NCI-H510A (cell line): ENCODE data around the gene PHKB.
"Not testable (repeated sequence)": the region's sequence is repeated elsewhere in the genome, so short reads cannot be mapped to it uniquely, and the experiment has no call there.

ENCODE experiments used
- DNase-seq: peaks from one replicate; lab custom pipeline; 2025; lab: John Stamatoyannopoulos, UW

Gene PHKB

DNA sequence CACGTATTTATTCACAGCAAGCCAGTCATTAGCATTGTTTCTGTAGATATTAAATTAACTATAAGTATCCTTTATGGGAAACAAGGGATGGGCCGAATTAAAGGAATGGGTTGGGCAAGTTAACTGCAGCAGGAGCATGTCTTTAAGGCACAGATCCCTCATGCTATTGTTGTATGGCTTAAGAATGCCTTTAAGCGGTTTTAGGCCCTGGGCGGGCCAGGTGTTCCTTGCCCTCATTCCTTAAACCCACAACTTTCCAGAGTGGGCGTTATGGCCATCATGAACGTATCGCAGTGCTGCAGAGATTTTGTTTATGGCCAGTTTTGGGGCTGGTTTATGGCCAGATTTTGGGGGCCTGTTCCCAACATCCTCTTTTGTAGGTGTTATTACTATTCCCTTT, 9.1 kb downstream of the PHKB start:
- DNase-seq = no peak

DNA sequence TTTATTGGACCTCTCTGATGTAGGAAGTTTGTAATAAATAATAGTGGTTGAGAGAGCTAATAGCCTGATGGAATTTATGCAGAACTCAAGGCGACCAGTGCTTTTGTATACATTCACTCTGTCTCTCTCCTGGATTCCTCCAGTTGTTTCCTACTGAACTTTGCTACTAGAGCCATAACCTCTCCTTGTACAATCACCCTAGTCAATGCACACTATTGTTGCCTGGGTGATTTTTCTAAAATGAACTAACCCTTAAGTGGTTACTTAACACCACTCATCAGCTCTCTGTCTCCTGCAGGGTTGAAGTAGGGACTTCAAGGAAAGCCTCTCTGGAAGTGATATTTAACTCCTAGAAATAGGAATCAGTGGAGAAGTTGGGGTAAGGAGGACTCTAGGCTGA, 9.7 kb downstream of the PHKB start:
- DNase-seq = no peak

DNA sequence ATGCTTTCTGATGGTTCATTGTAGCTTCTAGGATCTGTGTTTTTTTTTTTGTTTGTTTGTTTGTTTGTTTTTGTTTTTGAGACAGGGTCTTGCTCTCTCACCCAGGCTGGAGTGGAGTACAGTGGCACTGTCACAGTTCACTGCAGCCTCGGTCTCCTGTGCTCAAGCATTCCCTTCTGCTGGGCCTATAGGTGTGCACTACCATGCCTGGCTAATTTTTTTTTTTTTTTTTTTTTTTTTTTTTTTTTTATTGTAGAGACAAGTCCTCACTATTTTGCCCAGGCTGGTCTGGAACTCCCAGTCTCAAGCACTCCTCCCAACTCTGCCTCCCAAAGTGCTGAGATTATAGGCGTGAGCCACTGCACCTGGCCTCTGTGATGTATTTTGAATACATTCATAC, 11.9 kb downstream of the PHKB start:
- DNase-seq = not testable (repeated sequence)

DNA sequence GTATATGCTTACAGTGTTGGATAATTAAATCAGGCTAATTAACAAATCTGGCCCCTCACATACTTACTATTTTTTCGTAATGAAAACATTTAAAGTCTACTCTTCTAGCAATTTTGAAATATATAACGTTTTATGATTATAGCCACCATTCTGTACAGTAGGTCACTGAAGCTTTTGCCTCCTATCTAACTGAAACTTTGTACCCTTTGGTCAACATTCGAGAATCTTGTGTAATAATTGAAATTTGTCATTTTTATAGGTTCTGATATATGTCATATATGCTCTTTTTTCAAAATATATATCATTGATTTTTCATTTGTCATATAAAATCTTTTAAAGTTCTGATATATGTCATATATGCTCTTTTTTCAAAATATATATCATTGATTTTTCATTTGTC, 12.7 kb downstream of the PHKB start:
- DNase-seq = no peak

DNA sequence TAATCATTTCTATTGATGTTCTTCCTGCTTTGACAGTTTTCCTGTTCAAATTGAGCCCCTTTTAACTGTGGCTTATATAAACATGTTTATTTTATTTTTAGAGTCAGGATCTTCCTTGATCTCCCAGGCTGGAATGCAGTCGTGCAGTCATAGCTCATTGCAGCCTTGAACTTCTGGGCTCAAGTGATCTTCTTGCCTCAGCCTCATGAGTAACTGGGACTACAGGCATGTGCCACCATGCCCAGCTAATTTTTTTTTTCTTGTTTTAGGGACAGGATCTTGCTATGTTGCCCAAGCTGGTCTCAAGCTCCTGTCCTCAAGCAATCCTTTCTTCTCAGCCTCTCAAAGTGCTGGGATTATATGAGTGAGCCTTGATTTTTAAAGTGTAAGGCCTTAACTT, 14.7 kb downstream of the PHKB start:
- no peak for DNase-seq

DNA sequence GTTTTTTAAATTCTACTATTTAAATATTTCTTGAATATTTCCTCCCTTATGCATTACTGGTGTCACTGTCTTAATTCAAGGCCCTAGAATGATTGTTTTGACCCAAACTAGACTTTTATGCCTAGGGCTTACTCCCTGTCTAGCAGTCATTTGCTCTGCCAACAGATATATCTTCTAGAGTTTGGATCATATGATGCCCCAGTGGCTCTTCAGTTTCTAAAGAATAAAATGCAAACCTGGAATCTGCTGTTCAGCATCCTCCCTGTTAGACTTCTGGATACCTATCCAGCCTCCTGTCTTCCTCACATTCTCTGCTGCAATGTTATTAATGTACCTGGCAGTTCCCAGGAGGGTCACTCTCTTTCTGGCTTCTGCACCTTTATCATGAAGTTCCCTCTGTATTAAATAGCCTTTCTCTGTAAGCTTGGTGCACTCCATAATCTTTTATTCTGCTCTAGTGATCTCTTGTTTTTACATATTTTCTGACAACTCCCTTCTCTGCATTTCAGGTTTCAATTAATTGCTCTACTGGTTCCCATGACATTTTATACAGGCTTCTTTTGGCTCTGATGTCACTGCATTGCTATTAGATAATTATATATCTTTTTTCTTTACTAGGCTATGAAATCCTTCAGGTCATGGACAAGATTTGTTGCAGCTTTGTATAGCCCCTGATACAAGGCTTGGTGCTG, 15.7 kb downstream of the PHKB start:
- DNase-seq = no peak

DNA sequence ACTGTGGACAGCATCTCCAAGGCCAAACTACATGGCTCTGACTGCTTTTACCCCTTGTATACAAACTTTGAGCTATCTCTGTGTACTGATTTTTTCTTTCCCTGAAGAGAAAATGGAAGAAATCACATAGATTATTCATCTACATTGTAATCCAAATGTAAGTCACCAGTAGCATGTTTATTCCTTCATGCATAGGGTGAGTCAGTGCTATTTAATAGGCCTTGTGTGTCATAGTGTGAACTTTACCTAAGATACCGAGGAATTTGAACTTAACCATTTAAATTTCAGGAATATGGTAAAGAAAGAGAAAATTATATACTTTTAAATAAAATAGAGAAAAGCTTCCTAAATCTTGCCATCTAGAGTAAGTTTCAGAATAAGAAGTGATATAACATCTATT, 16.5 kb downstream of the PHKB start:
- DNase-seq = no peak

DNA sequence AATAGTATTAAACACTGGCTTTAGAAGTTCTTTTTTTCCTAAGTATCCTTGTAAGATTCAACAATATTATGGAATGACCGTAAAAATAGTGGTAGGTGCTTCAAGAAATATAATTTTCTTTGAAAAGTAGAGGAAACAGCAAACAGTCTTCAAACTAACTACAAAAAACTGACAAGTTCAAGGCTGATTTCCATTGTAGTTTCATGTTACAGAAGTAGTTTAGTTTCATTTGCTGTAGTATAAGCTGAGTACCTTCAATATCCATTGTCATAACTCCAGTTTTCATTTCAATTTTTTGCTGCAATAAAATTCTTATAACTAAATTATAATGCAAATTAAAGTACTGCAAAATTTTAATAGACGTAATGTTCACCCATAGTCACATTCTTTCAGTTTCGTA, 19.3 kb downstream of the PHKB start:
- no peak for DNase-seq

DNA sequence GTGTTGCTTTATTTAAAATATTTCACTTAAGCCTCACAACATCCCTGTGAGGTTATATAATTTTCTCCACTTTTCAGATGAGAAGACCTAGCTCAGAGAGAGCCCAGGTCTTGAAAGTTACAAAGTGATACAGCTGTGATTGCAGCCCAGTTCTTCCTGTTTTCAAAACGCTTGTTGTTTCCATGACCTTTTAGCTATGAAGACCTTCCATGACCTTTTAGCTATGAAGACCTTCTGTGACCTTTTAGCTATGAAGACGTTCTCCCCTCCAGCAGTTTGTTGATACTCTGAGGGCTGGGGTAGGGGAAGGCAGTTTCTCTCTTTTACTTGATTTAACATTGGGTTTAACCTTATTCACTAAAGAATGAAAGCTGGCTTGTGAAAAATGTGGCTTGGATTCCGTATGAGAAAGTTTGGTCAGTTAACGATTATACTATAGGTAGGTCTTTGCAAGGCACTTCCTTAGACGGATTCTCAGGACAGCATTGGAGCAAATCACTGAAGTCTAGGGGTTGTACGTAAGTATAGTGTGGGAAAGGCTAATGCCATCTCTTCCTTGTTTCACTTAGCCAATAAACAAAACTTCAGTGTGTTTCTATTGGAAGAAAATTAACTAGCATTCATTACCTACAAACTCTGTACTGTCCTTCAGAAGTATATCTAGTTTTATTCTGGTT, 20.7 kb downstream of the PHKB start:
- DNase-seq = no peak

DNA sequence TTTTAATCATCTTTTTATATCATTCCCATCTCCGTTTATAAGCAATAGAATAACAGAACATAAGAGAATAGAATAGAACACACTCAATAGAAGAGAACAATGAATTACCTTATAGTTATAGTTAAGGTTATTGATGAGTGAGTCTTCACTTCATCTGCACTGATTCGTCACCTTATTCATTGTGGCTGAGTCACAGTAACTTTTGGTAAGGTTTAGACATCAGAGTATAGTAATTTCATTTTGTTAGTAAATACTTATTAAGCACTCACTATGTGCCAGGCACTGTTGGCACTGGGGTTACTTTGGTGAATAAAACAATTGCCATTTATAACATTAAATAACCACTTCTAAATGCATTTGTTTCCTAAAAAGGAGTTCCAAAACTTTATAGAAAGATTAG, 22.5 kb downstream of the PHKB start:
- DNase-seq = no peak

DNA sequence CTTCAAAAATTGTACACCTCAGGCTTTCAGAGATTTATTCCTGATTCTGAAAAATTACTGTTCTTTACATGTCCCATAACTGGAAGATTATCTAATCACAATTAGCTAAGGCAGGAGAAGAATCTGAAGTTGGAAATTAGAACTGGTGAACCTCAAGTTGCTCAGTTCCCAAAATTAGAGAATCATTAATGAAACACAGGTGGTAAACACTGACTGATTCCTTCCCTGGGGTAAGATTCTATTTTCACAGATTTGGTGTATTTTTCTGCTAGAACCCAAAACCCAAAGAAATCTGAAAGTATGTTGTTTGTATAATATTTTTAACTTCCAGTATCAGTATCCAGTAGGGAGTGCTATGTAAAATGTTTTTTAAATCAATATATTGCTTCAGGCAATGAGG, 25.7 kb downstream of the PHKB start:
- DNase-seq = no peak

DNA sequence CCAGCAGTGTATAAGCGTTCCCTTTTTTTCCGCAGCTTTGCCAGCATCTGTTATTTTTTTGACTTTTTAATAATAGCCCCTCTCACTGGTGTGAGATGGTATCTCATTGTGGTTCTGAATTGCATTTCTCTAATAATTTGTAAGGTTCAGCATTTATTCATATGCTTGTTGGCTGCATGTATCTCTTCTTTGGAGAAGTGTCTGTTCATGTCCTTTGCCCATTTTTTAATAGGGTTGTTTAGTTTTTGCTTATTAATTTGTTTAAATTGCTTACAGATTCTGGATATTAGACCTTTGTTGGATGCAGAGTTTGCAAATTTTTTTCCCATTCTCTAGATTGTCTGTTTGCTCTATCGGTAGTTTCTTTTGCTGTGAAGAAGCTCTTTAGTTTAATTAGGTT, 26.9 kb downstream of the PHKB start:
- DNase-seq = no peak

DNA sequence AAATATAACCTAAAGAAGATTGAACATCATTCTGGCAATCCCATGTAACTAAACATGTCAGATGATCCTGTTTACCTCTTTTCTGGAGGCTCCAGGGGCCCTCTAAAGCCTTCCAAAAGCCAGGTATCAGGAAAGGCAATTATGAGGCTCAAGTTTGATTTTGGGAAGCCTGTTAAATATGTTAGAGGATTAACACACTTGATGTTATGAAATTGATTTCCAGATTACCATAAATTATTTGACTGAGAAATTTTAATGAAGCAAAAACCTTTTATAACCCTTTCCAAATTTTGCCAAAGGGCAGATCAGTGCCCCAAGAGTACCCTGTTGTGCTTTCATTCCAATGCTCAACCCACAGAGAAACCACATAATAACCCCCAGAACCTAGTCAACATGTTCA, 29.3 kb downstream of the PHKB start:
- no peak for DNase-seq

DNA sequence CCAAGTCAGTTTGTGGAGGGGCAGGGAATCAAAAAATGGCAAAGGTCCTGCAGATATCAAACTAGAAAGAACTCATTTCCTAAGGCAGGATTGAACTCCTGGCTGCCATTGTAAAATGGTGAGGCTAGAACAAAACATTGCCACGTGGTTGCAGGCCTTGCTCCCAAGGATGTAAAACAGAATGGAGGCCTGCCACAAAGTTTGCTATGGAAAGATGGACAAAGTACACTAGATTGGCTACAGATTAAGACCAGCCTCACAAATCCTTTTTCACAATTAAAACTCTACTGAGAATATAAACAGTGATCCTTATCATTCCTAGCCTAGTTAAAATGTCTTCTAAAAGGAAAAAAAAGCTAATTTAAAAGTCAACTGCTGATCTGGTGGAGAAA, 30.9 kb downstream of the PHKB start:
- no peak for DNase-seq

DNA sequence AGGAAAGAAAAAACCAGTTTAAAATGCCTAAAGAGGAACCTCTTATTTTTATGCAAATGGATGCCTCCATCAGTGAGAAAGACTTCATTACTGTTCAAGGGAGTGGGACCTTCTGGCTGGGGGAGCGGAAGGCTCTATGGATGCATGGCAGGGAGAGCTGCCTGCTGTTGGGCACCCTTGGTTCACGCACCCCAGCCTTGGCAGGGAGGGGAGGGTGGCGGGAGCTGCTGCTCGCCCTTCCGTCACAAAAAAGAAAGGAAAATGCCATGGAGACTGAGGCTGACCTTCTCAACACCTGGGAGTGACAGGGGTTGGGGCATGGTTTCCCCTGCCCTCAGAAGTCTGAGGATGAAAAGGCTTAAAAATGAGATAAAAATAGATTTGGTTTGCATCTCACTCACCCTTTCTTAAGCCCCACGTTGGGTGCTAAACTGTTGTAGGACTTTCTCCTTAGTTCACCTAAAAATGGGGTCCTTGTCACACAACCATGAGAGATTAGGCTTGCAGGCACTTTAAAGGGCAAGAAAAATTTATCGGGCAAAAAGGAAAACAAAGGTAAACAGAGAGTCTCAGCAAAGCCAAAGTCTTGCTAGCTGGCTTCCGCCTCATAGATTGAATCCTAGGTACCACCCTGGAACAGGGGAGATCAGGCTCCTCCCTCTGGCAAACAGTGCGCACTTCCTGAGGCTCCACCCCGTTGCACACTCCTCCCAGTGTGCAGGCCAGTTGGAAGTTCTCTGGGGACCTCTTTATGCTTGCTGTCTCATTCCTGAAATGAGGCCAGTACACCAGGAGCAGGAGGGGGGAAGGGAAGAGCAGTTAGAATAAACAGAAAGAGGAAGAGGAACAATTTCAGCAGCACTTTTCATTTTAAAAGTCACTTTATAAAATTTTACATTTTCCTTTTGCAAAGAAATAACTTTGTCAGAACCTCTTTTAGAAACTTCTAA, 31.6 kb downstream of the PHKB start:
- DNase-seq = no peak

DNA sequence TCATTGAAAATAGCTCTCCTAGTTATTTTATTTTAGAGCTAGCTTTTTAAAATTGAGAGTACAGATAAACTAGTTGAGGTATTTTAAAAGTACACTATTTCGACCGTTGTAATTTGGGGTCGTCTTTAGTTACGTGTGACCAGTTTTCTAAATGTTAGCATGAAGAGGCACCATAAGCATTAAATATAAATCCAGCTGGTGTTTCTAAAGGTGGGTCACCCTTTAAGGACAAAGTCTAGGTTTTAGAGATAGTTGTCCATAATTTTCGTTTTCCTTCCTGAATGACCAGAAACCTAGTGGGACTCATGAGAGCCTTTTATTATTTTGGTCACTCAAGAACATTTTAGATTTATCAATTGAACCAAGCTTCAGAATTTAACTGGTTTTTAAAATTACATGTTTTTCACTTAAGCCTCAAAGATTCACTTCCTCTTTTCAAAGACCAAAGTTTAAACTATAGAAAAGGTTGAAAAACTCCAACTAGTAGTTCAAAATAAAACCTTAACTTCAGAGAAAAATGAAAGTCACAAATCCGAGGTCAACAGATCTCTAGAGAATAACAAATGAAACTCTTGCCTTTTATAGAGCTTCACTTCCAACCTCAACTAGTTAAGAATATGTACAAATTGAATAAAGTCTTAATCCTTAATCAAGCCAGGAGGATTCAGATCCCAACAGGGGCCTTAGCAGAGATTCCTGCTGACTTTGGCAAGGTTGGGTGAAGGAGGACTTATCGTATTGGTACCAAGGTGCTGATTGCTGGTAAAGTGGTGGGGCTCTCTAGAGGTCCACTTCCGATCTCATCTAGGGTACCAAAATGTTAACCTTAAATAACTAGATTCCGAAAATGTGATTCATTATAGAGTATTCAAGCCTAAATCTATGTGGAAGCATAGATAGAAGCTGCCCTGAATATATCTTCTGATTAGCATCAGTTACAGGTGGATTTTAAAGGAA, 32.5 kb downstream of the PHKB start:
- no peak for DNase-seq

DNA sequence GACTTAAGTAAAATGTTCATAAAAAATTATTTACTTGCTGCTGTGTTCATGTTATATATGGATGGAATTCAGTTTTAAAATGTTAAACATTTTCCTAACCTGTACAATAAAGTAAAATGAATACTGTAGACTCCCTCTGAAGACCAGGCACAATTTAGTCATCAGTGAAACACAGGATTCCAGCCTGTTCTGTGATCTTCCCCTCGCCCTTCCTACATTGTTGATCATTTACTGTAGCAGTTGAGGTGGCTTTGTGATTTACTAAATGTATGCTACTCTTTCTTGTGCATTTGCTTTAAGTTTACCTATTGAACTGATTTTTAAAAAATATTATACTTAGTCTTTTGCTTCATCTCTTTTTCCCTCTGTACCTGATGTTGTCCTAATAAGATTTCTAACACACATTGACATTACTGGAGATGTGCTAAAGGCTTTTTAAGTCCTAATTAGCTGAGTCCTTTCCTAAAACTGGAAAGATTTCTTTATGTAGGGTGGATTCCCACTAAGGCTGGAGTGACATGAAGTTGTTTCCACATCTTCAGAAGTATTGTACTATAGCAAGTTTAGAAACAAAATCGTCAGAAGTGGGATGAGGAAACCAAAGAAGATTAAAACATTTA, 38.1 kb downstream of the PHKB start:
- no peak for DNase-seq

DNA sequence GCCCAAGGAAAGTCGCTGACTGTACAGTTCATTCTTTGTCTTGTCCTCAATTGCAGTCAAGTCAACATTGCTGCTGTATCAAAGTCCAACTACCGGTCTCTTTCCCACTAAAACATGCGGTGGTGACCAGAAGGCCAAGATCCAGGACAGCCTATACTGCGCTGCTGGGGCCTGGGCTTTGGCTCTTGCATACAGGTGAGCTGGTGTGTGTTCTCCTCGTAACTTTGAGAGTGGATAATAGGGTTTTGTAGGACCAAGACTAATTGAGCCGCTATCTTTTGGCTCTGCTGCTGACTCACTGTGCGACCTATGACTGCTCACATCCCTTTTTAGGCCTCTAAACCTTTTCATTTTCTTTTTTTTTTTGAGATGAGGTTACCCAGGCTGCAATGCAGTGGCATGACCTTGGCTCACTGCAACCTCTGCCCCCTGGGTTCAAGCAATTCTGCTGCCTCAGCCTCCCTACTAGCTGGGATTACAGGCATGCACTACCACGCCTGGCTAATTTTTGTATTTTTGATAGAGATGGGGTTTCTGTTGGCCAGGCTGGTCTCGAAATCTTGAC, 38.7 kb downstream of the PHKB start:
- no peak for DNase-seq

DNA sequence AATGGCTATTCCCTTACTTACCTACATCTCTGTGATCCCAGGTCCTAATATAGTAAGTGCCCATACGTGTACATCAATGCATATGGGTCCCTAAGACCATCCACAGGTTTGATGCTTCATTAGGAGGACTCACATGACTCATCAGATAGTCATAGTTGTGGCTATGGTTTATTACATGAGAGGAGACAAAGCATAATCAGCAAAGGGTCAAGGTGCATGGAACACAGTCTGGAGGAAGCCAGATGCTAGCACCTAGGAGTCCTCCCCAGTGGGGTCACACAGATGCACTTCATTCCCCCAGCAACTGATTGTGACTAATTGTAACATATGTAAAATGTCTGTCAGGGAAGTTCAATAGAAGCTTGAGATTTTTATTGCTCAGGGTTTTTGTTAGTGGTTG, 42.8 kb downstream of the PHKB start:
- DNase-seq = no peak

DNA sequence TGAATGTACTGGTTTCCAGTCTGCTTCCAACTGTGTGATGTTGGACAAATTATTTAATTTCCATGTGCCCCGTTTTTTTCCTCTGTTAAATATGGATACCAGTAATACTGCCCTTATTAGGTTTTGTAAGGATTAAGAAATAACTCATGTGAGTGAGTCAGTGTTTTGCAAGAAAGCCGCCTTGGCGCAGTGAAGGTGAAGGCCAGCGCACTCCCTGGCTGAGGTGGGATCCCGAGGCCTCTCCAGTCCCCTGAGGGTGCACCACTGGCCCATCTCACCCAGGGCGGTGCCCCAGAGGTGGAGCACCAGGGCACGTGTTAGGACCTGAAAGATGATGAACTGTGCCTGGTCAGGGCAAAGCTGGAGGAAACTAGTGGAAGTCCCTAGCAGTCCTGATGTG, 43.5 kb downstream of the PHKB start:
- DNase-seq = no peak

DNA sequence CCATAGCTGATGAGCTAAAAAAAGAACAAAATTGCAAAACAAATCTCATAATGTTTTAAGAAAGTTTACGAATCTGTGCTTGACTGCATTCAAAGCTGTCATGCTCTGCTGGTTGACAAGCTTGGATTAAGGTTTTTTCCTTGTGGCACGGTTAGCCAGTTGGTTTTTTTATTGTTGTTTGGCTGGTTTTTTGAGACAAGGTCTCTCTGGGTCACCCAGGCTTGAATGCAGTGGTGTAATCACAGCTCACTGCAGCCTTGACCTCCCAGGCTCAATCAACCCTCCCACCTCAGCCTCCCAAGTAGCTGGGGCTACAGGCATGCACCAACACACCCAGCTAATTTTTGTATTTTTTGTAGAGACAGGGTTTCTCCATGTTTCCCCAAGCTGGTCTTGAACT, 45.7 kb downstream of the PHKB start:
- DNase-seq = no peak
